ENCODE data around the gene CDH8.

- TF ChIP-seq CTCF (conservative IDR thresholded peaks at IDR 0.05; ENCODE audit: low read depth, low read length): no peak
- no peak for TF ChIP-seq EZH2 (IDR thresholded peaks at IDR 0.05; ENCODE audit: low read length, unreplicated experiment)
- no peak for TF ChIP-seq EZH2phosphoT487 (IDR thresholded peaks at IDR 0.05; ENCODE audit: borderline replicate concordance, low read length)
These were observed 21.8 kb downstream of the CDH8 start for GRCh38 chr16:62014319-62014923.

Data from PC-3 (cell line).